Measurements from ENCODE around the gene TRMT1. TPM values are rescaled to one million over a fixed set of nuclear protein-coding genes. Genes with fewer than 3 reads are reported as not detected.
A peak's percentile ranks its signal among the peaks of the same experiment; 100 is the strongest.

TRMT1 gene
- total RNA-seq, 1 experiment from 2014 or later, result 106 TPM

- TF ChIP-seq ZSCAN18 (CRISPR knock-in tag; IDR thresholded peaks at IDR 0.05) (no peak), ZNF416 (CRISPR knock-in tag; IDR thresholded peaks at IDR 0.05) (peak; percentile 82), ZMAT4 (CRISPR knock-in tag; IDR thresholded peaks at IDR 0.05) (no peak; the same call in 1 of the 2 replicates), ZNF138 (CRISPR knock-in tag; conservative IDR thresholded peaks at IDR 0.05) (no peak), ETV6 (CRISPR knock-in tag; IDR thresholded peaks at IDR 0.05) (peak; percentile 60), KAT7 (CRISPR knock-in tag; IDR thresholded peaks at IDR 0.05; ENCODE audit: borderline replicate concordance) (no peak), ATF6 (CRISPR knock-in tag; IDR thresholded peaks at IDR 0.05) (no peak), FOXJ3 (CRISPR knock-in tag; IDR thresholded peaks at IDR 0.05; ENCODE audit: borderline replicate concordance) (no peak), SMAD4 (CRISPR knock-in tag; IDR thresholded peaks at IDR 0.05) (no peak), GTF2I (CRISPR knock-in tag; conservative IDR thresholded peaks at IDR 0.05) (no peak), ZNF317 (CRISPR knock-in tag; IDR thresholded peaks at IDR 0.05; ENCODE audit: borderline replicate concordance, low read depth) (no peak), NR3C1 (CRISPR knock-in tag; conservative IDR thresholded peaks at IDR 0.05; ENCODE audit: low read depth) (no peak), ZNF512 (CRISPR knock-in tag; IDR thresholded peaks at IDR 0.05; ENCODE audit: borderline replicate concordance) (no peak), TEAD1 (CRISPR knock-in tag; IDR thresholded peaks at IDR 0.05) (no peak; the same call in 1 of the 2 replicates), EMX1 (CRISPR knock-in tag; IDR thresholded peaks at IDR 0.05) (peak; percentile 95), JUN (CRISPR knock-in tag; IDR thresholded peaks at IDR 0.05) (peak; percentile 8; the same call in 1 of the 2 replicates), E2F5 (CRISPR knock-in tag; IDR thresholded peaks at IDR 0.05) (peak; percentile 27; the same call in 1 of the 2 replicates)
These were observed 39.2 kb upstream of the TRMT1 start (continued) for GRCh38 chr19:13155472-13156359.

- Mint-ChIP-seq H3K36me3 (peaks cover 20% of the 10 kb centered on the region), H3K4me3 (peak overlapping the region; percentile 92), H3K27ac (peak overlapping the region; percentile 99), H3K4me1 (peaks cover 23% of the 10 kb centered on the region), H3K9me3 (no peaks in the 10 kb centered on the region), H3K27me3 (ENCODE audit: low read depth) (peaks cover 7% of the 10 kb centered on the region; the same call in 1 of the 2 replicates)
- POLR2A ChIA-PET, result interaction anchor here (0.9 to 5.5 kb wide), 8 partner anchors 10 to 593 kb away, joined by 3 to 167 read pairs (median 4); partner anchors contain the start of gene NACC1
- CTCF ChIA-PET, result interaction anchor here (0.6 to 1.9 kb wide), 9 partner anchors 9 to 190 kb away, joined by 3 to 17 read pairs (median 4); no protein-coding TSS in a partner anchor
- DNase-seq (ENCODE audit: low spot score), result peak; percentile 94
- peak; percentile 4 for ATAC-seq
- TF ChIP-seq MAX (CRISPR knock-in tag; IDR thresholded peaks at IDR 0.05) (peak; percentile 19; the same call in 1 of the 2 replicates), GRHL2 (CRISPR knock-in tag; IDR thresholded peaks at IDR 0.05; ENCODE audit: insufficient replicate concordance, severe bottlenecking) (peak; percentile 100), ZNF423 (CRISPR knock-in tag; IDR thresholded peaks at IDR 0.05) (no peak), ZNF532 (CRISPR knock-in tag; IDR thresholded peaks at IDR 0.05; ENCODE audit: borderline replicate concordance) (peak; percentile 94; the same call in 1 of the 2 replicates), ESRRA (CRISPR knock-in tag; IDR thresholded peaks at IDR 0.05; ENCODE audit: borderline replicate concordance) (no peak), NFYB (CRISPR knock-in tag; conservative IDR thresholded peaks at IDR 0.05; ENCODE audit: low read depth) (no peak; the same call in none of the 2 replicates), ELF4 (CRISPR knock-in tag; IDR thresholded peaks at IDR 0.05; ENCODE audit: low read depth) (no peak)
These were observed 38.5 kb upstream of the TRMT1 start for GRCh38 chr19:13154911-13155471.

Data from WTC11 (cell line).